GM18870 (cell line): ENCODE measurements around the gene AACS.
"Not testable (repeated sequence)": the region's sequence is repeated elsewhere in the genome, so short reads cannot be mapped to it uniquely, and the experiment has no call there.

Source experiments
- ATAC-seq: cut with Tn5 transposase; IDR thresholded peaks from one replicate; pipeline ENCODE4 v1.9.1; 2021; ENCODE audit warnings: moderate library complexity; ENCODE audit not compliant: unreplicated experiment

AACS gene

GRCh38 chr12:125091401-125091800 is 26.2 kb downstream of the AACS start:
- no peak for ATAC-seq

DNA sequence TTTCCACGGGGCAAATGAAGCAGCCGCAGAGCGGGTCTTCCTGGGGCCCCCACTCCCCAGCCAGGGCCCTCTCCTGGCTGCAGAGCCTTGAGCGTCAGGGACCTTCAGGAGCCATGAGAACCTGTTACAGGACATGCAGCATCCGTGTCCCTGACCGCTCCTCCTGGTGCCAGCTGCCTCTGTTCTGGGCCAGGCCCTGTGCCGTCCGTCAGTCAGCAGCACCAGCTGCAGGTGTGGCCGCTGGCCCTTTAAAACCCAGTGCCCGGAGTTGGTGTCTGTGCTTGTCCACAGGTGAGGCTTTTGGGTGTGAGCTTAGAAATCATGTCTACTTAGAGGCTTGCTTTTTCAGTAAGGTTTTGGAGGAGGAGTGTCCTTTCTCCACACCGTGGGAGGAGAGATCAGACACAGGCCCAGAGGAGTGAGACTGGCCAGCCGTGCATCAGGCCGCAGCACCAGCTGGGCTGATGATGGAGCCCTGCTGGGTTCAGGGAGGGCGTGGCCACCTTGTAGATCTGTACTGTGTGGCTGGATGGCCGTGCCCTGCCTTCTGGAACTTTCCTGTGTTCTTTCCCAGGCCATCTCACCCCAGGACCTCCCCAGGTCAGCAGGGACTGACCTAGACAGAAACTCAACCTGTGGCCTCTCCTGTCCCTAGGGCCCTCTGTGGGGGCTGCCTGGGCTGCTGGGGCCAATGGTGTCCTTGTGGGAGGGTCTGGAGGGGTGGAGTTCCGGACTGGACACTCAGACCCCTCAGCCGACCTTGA is 27.1 kb downstream of the AACS start:
- no peak for ATAC-seq

GRCh38 chr12:125092872-125093680 is 27.8 kb downstream of the AACS start:
- ATAC-seq: no peak

- ATAC-seq: no peak
Measured at GRCh38 chr12:125093681-125094330, 28.6 kb downstream of the AACS start.

- ATAC-seq: no peak
Measured at GRCh38 chr12:125096894-125097293, 31.7 kb downstream of the AACS start.

DNA sequence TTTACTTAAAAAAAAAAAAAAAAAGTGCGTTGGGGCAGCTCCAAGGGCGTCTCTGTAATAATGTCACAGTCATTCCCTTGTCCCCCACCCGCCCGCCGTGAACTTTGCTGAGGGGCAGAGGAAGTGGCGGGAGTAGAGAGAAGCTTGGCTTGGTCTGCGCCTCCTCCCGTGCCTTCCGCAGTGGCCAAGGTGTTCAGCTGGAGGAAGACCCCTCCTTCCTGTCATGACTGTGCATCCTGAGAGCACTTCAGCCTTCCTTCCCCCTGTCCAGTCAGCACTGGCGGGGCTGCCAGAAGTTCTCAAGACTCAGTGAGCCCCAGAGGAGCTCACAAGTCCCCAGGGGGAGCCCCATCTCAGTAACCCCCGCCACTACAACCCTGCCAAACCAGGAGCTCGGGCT is 32.2 kb downstream of the AACS start:
- ATAC-seq: no peak

DNA sequence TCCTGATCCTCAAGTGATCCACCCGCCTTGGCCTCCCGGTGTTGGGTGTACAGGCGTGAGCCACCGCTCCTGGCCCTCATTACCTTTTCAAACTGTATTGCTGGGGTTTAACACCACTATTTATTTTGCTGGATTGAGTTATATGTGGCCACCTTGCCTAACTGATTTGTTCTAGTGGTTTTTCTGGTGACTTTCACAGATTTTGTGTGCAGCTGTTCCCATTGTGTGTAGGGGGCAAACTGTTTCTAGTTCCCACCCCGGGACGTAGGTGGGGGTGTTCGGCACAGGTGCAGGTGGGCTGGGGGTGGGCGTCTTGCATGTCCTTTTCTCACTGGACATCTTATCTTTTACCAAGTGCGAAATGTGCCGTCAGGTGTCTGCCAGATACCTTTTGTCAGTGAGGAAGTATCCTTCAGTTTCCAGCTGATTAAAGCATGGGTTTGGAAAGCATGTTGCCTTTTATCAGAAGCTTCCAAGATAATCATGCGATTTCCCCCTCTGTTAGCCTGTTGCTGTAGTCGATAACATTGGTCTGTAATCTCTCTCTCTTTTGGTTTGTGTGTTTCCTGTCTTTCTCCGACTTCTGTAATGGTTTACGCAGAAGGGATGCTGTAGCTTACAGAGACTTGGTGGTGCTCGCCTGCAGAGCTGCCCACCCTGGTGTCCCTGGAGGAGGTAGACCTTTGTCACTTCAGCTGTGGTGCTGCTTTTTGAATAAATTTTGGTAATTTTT is 33.6 kb downstream of the AACS start:
- ATAC-seq: no peak

DNA sequence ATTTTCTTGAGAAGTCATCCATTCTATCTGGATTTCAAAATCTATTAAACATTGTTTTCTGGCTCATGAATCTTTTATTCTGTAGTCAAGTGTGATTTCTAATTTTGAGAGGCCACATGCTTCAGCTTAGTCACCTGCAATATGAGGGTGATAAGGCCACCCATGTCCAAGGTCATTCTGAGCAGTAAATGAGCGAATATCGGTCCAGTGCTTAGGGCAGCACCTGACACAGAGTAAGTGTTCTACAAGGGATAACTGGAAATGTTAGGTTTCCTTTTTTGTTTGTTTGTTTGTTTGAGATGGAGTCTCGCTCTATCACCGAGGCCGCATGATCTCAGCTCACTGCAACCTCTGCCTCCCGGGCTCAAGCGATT is 34.2 kb downstream of the AACS start:
- no peak for ATAC-seq

DNA sequence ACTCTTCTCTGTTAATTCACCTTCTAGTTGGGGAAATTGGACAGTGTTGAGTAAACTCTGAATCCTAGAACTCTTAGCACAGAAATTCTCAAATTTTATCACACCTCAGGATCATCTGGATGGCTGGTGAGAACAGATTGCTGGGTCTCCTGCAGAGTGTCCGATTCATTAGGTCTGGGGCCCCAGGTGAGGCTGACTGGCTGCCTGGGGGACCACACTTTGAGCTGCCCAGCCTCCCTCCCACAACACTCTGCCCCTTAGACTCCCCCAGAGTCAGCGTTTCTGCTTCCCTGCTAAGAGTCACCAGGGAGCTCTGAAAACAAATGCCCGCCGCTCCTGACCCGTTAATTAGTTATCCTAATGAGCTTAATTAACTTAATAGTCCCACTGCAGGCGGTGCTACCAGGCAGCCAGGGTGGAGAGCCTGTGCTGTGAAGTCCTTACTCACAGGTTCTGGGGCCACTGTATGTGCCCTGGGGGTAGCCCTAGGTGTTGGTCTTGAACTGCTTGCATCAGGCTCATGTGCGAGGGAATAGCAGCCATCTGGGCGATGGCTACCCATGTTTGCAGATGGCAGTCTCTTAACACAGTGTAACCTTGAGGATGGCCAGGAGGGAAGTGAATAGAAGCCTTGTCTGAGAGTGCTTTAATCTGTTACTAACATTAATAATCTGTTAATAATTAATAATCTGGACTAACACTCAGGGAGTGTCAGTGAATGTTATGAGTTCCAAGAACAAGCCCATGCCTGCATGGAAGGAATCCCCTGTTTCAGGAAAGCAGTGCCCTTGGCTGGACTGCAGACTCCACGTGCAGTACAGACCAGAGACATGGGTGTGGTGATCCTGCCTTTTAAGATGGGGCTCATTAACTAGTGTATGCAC is 35.6 kb downstream of the AACS start:
- ATAC-seq: no peak

- ATAC-seq: no peak
Measured at GRCh38 chr12:125104982-125105381, 39.7 kb downstream of the AACS start.

GRCh38 chr12:125105600-125105999 is 40.4 kb downstream of the AACS start:
- ATAC-seq: no peak

GRCh38 chr12:125110641-125111360 is 45.6 kb downstream of the AACS start:
- no peak for ATAC-seq

DNA sequence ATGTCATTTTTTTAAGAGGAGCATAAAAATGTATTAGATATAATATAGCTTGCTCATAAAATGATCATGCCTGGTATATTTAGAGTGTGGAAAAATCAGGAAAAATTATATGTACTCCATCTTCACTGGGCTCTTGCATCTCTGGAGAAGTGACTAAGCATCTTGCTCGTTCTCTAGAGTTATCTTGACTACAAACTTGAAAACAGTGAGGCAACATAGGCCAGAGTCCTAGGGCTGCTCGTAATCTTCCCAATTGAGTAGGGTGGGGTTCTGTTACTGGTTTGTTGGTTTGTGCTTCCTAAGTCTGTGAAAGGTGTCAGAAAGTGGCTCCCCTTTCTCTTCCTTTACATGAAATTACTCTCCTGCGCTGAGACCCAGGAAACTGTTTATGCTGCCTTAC is 46.2 kb downstream of the AACS start:
- ATAC-seq: no peak

DNA sequence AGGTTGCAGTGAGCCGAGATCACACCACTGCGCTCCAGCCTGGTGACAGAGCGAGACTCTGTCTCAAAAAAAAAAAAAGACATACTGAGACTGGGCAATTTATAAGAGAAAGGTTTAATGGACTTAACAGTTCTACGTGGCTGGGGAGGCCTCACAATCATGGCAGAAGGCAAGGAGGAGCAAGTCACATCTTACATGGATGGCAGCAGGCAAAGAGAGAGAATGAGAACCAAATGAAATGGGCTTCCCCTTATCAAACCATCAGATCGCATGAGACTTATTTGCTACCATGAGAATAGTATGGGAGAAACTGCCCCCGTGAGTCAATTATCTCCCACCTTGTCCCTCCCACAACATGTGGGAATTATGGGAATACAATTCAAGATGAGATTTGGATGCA is 47.4 kb downstream of the AACS start:
- not testable (repeated sequence) for ATAC-seq

GRCh38 chr12:125113263-125113662 is 48.0 kb downstream of the AACS start:
- no peak for ATAC-seq

DNA sequence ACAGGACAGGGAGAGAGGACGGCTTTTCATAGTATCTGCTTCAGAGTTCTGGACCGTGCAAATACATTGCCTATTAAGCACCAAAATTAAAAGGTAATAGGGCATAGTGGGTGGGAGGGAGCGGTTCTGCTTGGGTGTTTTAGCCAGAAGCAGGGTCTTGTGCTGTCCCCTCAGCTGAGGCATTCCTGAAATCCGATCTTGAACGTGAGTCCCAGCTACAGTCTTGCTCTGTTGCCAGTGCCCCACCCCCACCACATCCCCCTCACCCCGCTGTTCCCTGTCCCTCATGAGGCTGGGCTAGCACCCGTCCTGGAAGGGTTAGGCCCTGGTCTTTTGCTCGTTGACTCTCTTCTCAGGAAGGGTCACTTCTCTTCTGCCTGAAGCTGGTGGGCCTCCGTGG is 48.6 kb downstream of the AACS start:
- no peak for ATAC-seq

DNA sequence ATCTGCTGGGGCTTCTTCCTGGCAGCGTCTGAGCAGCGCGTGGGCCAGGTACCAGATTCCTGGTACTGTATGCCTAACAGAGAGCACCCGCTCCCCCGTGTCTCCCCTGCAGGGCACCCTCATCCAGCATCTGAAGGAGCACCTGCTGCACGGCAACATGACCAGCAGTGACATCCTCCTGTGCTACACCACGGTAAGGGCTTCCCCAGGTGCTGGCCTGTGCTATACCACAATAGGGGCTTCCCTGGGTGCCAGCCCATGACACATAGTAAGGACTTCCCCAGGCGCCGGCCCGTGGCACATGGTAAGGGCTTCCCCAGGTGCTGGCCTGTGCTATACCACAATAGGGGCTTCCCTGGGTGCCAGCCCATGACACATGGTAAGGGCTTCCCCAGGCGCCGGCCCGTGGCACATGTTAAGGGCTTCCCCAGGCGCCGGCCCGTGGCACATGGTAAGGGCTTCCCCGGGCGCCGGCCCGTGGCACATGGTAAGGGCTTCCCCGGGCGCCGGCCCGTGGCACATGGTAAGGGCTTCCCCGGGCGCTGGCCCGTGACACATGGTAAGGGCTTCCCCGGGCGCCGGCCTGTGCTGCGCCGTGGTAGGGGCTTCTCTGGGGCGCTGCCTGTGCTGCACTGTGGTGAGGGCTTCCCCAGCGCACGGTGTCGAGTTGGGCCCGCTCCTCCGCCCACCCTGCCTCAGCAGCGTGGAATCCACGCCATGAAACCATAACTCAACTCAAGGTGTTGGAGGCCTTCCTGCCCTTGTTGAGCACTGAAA is 49.3 kb downstream of the AACS start:
- no peak for ATAC-seq

- no peak for ATAC-seq
Measured at GRCh38 chr12:125120566-125120965, 55.3 kb downstream of the AACS start.

DNA sequence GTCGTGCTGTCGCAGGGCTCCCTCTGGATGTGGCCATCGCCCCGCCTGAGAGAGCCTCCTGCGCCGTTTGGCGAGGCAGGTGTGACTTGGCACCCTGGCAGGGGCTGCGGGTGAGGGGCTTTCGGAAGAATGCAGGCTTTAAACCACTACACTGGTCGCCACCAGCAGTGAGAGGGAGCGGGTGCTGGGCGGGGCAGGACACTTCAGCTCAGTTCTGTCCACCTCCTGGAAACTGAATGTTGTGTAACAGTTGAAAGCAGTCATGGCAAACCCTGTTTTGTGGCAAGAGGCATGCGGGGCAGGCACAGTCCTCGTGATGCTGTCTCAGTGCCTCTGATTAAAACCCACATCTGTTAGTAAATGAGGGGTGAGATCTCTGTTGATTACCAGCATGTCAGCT is 55.9 kb downstream of the AACS start:
- ATAC-seq: no peak
